Inflammatory macrophage treated with lipopolysaccharide for 4 hours (primary cell): ENCODE measurements around the gene GAS1.
A peak's percentile ranks its signal among the peaks of the same experiment; 100 is the strongest.

Experiments
- DNase-seq: peaks from one replicate; pipeline ENCODE4 v3.0.0-alpha.2; 2020

GAS1 gene

GRCh38 chr9:86947146-86948073 is at the start of gene GAS1:
TSS of gene GAS1 (minus strand) at chr9:86947506. CDS start at chr9:86946779, 727 bp downstream.
- DNase-seq = peak; percentile 63

- no peak for DNase-seq
These were observed 46.9 kb upstream of the GAS1 start for GRCh38 chr9:86994231-86994630.

GRCh38 chr9:86993830-86994229 is 46.5 kb upstream of the GAS1 start:
- DNase-seq = no peak

GRCh38 chr9:86991077-86991476 is 43.8 kb upstream of the GAS1 start:
- DNase-seq = no peak

GRCh38 chr9:86990290-86990689 is 43.0 kb upstream of the GAS1 start:
- DNase-seq = no peak

GRCh38 chr9:86987900-86988299 is 40.6 kb upstream of the GAS1 start:
- DNase-seq = no peak

GRCh38 chr9:86985132-86985647 is 37.9 kb upstream of the GAS1 start:
- DNase-seq = no peak

- DNase-seq = no peak
These were observed 36.4 kb upstream of the GAS1 start for GRCh38 chr9:86983620-86984259.

GRCh38 chr9:86983249-86983619 is 35.9 kb upstream of the GAS1 start:
- DNase-seq = no peak

- DNase-seq = no peak
These were observed 33.5 kb upstream of the GAS1 start for GRCh38 chr9:86980802-86981201.

- no peak for DNase-seq
These were observed 32.4 kb upstream of the GAS1 start for GRCh38 chr9:86979657-86980056.

- no peak for DNase-seq
These were observed 31.7 kb upstream of the GAS1 start for GRCh38 chr9:86978922-86979474.

GRCh38 chr9:86978413-86978812 is 31.1 kb upstream of the GAS1 start:
- no peak for DNase-seq

GRCh38 chr9:86977205-86977835 is 30.0 kb upstream of the GAS1 start:
- DNase-seq = no peak

GRCh38 chr9:86975606-86976005 is 28.3 kb upstream of the GAS1 start:
- no peak for DNase-seq

- DNase-seq = no peak
These were observed 27.7 kb upstream of the GAS1 start for GRCh38 chr9:86975036-86975435.

GRCh38 chr9:86974421-86974820 is 27.1 kb upstream of the GAS1 start:
- DNase-seq = no peak

GRCh38 chr9:86971742-86972141 is 24.4 kb upstream of the GAS1 start:
- no peak for DNase-seq

- no peak for DNase-seq
These were observed 21.1 kb upstream of the GAS1 start for GRCh38 chr9:86968258-86968920.

GRCh38 chr9:86966852-86967511 is 19.7 kb upstream of the GAS1 start:
- no peak for DNase-seq

GRCh38 chr9:86965636-86966395 is 18.5 kb upstream of the GAS1 start:
- DNase-seq = no peak
